ENCODE measurements around the gene CD6.
A peak's percentile ranks its signal among the peaks of the same experiment; 100 is the strongest.

Gene CD6

DNA sequence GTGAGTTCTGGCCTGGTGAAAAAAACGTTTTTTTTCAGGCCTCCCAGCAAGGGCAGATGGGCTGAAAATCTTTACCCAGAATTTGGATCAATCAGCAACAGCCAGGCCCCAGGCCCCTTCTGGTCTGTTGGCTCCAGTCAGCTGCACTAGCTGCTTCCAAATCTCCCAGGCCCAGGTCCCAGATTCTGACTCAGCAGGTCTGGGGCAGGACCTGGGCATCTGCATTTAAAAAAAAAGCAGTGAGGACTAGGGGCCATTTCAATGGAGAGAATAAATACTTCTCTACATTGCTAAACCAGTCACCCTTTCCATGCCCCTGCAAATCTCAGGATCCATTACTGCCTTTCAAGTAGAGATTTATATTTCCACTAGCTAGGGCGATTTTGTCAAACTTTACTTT lies 23.8 kb upstream of the CD6 start:
- H3K27ac ChIP-seq = no peak overlapping the region
- TF ChIP-seq, protein P1, sequence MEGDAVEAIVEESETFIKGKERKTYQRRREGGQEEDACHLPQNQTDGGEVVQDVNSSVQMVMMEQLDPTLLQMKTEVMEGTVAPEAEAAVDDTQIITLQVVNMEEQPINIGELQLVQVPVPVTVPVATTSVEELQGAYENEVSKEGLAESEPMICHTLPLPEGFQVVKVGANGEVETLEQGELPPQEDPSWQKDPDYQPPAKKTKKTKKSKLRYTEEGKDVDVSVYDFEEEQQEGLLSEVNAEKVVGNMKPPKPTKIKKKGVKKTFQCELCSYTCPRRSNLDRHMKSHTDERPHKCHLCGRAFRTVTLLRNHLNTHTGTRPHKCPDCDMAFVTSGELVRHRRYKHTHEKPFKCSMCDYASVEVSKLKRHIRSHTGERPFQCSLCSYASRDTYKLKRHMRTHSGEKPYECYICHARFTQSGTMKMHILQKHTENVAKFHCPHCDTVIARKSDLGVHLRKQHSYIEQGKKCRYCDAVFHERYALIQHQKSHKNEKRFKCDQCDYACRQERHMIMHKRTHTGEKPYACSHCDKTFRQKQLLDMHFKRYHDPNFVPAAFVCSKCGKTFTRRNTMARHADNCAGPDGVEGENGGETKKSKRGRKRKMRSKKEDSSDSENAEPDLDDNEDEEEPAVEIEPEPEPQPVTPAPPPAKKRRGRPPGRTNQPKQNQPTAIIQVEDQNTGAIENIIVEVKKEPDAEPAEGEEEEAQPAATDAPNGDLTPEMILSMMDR (IDR thresholded peaks at IDR 0.05) = no peak
- no peak overlapping the region for H3K4me3 ChIP-seq
- DNase-seq (ENCODE audit: low spot score) = no peak

GRCh38 chr11:60948250-60948649 lies 23.2 kb upstream of the CD6 start:
- DNase-seq (ENCODE audit: low spot score) = no peak
- Histone ChIP-seq H3K4me3 (no peak overlapping the region), H3K27ac (no peak overlapping the region)
- TF ChIP-seq, protein P1 (IDR thresholded peaks at IDR 0.05) = no peak

GRCh38 chr11:60950024-60950423 lies 21.5 kb upstream of the CD6 start:
- H3K27ac ChIP-seq = peak overlapping the region in 1 of 2 donors; percentile 56
- TF ChIP-seq, protein P1 (IDR thresholded peaks at IDR 0.05) = no peak

DNA sequence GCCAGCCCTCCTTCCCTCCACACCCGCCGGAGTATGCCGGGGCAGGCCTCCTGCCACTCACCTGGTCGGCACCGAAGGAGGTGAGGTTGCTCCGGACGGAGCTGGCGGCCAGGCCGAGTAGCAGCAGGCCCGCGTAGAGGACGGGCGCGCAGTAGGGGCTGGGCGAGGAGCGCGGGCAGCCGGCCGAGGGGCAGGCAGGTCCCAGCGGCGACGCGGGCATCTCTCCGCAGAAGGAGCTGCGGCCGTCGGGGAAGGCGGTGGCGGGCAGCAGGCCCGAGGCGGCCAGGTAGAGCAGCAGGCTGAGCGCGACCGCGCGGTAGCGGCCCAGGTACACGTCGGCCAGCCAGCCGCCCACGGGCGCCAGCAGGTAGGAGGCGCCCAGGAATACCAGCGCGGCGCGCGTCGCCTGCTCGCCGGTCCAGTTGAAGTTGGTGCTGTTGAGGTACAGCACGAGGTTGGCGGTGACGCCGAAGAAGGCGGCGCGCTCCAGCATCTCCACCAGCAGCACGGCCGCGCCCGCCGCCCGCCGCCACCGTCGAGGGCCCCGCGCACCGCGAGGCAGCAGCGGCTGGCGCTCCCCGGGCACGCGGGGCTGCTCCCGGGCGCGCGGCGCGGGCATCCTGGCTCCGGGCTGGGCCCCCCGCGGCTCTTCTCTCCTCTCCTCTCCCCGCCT lies 20.4 kb upstream of the CD6 start:
- TF ChIP-seq, protein P1 (IDR thresholded peaks at IDR 0.05) = no peak
- peak overlapping the region; percentile 69 for H3K4me3 ChIP-seq
- no peak for DNase-seq (ENCODE audit: low spot score)
- peak overlapping the region; percentile 80 to 93 for H3K27ac ChIP-seq

More at GRCh38 chr11:60950024-60950423, 21.5 kb upstream of the CD6 start:
- DNase-seq (ENCODE audit: low spot score) = no peak
- peak overlapping the region; percentile 69 for H3K4me3 ChIP-seq

DNA sequence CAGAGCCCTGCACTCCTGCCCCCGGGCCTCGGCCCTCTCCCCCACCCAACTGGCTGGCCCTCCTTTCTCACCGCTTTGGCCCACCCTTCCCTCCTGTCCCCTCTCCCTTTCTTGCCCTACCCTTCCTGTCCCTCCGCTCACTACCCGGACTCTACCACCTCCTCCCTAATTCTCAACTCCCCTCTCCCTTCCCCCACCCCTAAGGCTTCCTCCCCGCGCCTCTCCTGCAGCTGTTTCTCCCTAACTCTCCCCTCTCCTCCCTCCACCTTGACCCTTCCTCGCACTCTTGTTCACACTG lies 19.9 kb upstream of the CD6 start:
- H3K4me3 ChIP-seq = peak overlapping the region; percentile 69
- H3K27ac ChIP-seq = peak overlapping the region; percentile 80 to 93
- TF ChIP-seq, protein P1 (IDR thresholded peaks at IDR 0.05) = no peak
- DNase-seq (ENCODE audit: low spot score) = no peak

DNA sequence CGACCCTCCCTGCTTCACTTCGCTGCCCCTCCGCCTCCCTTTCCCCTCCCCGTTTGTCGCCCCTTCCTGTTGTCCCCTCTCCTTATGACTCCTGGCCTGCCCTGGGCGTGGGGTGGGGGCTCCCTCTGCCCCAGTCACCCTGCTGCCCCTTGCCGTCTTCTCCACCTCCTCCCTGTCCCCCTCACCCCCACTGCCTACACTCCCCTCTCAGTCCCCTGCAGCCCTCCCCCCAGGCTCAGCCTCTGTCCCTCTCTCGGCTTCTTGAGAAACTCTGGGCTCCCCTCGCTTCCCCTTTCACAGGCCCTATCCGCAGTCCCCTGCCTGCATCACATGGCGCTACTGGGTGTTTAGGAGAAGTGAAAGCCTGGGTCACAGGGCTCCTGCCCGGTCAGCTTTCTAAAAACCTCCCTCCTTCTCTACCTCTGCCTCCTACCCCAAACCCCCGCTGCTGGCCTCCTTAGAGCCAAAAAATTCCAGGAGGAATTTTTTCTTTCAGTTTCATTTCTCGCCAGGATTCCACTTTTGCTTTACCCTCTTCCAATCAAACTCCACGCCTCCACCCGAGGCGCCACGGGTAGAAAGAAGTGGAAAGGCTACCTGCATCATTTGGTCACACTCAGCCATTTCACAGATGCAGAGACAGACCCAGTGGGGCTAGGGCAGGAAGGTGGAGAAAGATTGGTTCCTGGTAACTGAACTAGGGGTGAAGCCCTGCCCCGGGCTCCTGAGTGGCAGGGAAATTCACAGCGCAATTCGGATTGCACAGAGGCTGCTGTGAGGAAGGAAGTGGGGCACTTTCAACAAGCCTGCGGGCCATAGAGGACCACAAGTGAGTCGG lies 19.4 kb upstream of the CD6 start, which contains the start of gene SLC15A3:
Gene SLC15A3, minus strand, starts transcription at position 273 of the 838 bp plus-strand sequence. CDS start 625 bp downstream, outside the sequence.
- no peak for DNase-seq (ENCODE audit: low spot score)
- Histone ChIP-seq H3K27ac (peak within 1 kb of the TSS; percentile 80 to 93), H3K4me3 (peak within 1 kb of the TSS; percentile 69)
- TF ChIP-seq, protein P1 (IDR thresholded peaks at IDR 0.05) = no peak
